Fibroblast of villous mesenchyme (primary cell): ENCODE data around the gene KCNQ4. TPM values are rescaled to one million over a fixed set of nuclear protein-coding genes. Genes with fewer than 3 reads are reported as not detected.

Experiments used
- DNase-seq: peaks from one replicate; pipeline ENCODE4 v3.0.0-alpha.2; 2010; ENCODE audit warnings: low read depth
- H3K4me3 ChIP-seq: 2 replicates; pipeline ENCODE4 v1.5.1; 2011; ENCODE audit warnings: low read depth, mild to moderate bottlenecking, low read length
- CTCF ChIP-seq: IDR thresholded peaks from 2 replicates; pipeline ENCODE4 v1.5.1; 2012; ENCODE audit warnings: low read depth, mild to moderate bottlenecking, low read length; ENCODE audit not compliant: insufficient read depth
- total RNA-seq: library from RNA; depleted of rRNA; stranded (reverse); fragments of >200 nt; gene quantifications from 2 replicates; pipeline ENCODE4 v1.2.3, GENCODE V29; 2012

The KCNQ4 gene
- total RNA-seq, 1 donor, result under 0.01 TPM

GRCh38 chr1:40789342-40789598, 5.7 kb downstream of the KCNQ4 start:
- no peak for DNase-seq
- H3K4me3 ChIP-seq, result no peak overlapping the region
- TF ChIP-seq CTCF, result no peak

- TF ChIP-seq CTCF, result no peak
- H3K4me3 ChIP-seq, result no peak overlapping the region
- DNase-seq, result no peak
These were observed 6.3 kb downstream of the KCNQ4 start for GRCh38 chr1:40789661-40790430.

GRCh38 chr1:40792036-40792435, 8.4 kb downstream of the KCNQ4 start:
- no peak for DNase-seq
- no peak for TF ChIP-seq CTCF
- no peak overlapping the region for H3K4me3 ChIP-seq

- no peak for DNase-seq
- no peak overlapping the region for H3K4me3 ChIP-seq
- TF ChIP-seq CTCF, result no peak
These were observed 10.0 kb downstream of the KCNQ4 start for GRCh38 chr1:40793617-40794016.

DNA sequence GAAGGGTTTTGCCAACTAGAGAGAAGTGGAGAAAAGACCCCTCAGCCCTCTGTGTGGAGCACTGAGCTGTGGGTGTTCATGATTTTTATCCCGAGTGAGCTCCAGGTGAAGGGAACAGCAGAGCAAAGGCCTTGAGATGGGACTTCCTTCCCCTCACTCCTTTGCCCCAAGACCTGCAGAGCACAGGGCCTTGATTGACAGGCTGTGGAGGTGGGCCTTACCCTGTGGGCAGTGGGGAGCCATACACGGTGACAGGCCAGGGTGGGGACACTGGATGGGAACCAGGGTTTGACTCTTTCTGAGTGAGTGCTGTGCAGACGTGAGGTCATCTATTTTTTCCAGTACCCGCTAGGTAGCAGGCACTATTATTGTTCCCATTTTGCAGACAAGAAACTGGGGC, 10.5 kb downstream of the KCNQ4 start:
- no peak for DNase-seq
- no peak overlapping the region for H3K4me3 ChIP-seq
- no peak for TF ChIP-seq CTCF

DNA sequence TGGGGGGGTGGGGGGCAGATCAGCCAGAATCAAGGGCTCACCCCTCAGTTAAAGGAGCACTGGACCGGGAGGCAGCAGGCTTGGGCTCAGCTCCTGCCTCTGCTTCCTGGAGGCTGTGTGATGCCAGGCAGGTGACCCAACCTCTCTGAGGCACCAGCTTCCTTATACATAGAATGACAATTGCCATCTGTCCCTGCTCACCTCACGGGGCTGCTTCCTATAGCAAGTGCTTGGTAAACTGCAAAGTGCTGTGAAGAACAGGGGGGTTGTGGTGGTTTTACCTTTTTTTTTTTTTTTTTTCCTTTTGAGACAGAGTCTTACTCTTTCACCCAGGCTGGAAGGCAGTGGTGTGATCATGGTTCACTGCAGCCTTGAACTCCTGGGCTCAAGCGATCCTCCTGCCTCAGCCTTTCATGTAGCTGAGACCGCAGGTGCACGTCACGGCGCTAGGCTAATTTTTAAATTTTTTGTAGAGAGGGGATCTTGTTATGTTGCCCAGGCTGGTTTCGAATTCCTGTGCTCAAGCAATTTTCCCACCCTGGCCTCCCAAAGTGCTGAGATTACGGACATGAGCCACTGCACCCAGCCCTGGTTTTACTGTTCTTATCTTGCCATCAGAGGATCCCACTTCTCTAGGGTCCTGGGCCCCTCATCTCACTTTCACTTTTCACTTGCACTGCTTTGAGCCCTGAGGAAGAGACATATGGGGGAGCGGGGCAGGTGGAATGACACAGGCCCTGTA, 11.6 kb downstream of the KCNQ4 start:
- no peak overlapping the region for H3K4me3 ChIP-seq
- DNase-seq, result no peak
- no peak for TF ChIP-seq CTCF
